Astrocyte of the cerebellum (primary cell): Measurements from ENCODE around the gene HECTD4.

Source experiments
- DNase-seq: peaks from one replicate; pipeline ENCODE4 v3.0.0-alpha.2; 2011; ENCODE audit warnings: low read depth
- H3K4me3 ChIP-seq: 2 replicates; pipeline ENCODE4 v1.5.1; 2011; ENCODE audit warnings: mild to moderate bottlenecking, low read depth, low read length, moderate library complexity
- in situ Hi-C: cut with HindIII; loops from 2 replicates; pipeline ENCODE4 v1.10.0; 2017; ENCODE audit warnings: low sequenced_read_pairs
- TF ChIP-seq, protein P1 (sequence below): IDR thresholded peaks from 2 replicates; pipeline ENCODE4 v1.5.1; 2012; ENCODE audit warnings: low read length, low read depth, moderate library complexity, mild to moderate bottlenecking; ENCODE audit errors: missing control alignments

HECTD4 gene

DNA sequence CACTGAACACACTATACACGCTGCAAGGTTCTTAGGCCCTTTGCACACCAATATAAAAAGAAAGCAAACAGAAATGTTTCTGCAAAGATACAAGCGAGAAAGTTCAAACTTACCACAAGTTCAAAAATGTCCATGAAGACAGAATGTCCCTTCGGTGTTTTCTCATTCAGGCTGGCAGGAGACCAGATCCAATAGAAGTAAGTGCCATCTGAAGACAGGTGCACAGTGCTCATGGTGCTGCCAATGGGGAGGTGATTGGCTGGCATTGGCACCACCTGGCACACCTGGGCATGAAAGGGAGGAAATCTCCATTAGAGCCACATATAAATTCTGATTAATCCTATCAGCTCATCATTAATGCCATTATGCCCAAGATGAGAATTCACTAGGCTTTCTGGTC is 76.3 kb downstream of the HECTD4 start:
- TF ChIP-seq, protein P1, sequence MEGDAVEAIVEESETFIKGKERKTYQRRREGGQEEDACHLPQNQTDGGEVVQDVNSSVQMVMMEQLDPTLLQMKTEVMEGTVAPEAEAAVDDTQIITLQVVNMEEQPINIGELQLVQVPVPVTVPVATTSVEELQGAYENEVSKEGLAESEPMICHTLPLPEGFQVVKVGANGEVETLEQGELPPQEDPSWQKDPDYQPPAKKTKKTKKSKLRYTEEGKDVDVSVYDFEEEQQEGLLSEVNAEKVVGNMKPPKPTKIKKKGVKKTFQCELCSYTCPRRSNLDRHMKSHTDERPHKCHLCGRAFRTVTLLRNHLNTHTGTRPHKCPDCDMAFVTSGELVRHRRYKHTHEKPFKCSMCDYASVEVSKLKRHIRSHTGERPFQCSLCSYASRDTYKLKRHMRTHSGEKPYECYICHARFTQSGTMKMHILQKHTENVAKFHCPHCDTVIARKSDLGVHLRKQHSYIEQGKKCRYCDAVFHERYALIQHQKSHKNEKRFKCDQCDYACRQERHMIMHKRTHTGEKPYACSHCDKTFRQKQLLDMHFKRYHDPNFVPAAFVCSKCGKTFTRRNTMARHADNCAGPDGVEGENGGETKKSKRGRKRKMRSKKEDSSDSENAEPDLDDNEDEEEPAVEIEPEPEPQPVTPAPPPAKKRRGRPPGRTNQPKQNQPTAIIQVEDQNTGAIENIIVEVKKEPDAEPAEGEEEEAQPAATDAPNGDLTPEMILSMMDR, result no peak
- DNase-seq, result no peak
- in situ Hi-C loops, result no loop called here

GRCh38 chr12:112304436-112304835 is 77.8 kb downstream of the HECTD4 start:
- no peak overlapping the region for H3K4me3 ChIP-seq
- DNase-seq, result no peak
- TF ChIP-seq, protein P1, result no peak
- in situ Hi-C loops, result no loop called here

More for the DNA sequence above, 76.3 kb downstream of the HECTD4 start:
- H3K4me3 ChIP-seq, result no peak overlapping the region

- H3K4me3 ChIP-seq, result no peak overlapping the region
- DNase-seq, result no peak
- in situ Hi-C loops, result no loop called here
- TF ChIP-seq, protein P1, result no peak
Observed at GRCh38 chr12:112303799-112304198, 78.4 kb downstream of the HECTD4 start.

DNA sequence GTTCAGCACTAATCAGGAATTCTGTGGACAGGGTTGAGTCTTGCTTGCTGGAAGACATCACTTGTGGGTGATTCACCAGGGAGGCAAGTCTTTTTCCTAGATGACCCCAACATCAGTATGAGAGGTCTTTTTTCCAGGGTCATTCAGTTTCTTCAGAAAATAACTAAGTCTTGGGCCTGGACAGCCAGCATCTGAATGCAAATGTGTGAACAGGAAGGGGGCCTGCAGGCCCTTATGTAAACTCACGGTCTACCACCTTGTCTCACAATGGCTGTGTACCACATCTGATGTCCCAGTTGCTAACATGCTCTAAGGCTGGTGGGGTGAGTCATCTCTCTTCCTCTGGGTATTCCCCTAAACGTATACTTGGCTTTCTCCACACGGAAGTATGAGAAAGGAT is 79.2 kb downstream of the HECTD4 start:
- H3K4me3 ChIP-seq, result no peak overlapping the region
- DNase-seq, result peak; percentile 44
- TF ChIP-seq, protein P1, result no peak
- in situ Hi-C loops, result no loop called here

GRCh38 chr12:112299704-112300103 is 82.5 kb downstream of the HECTD4 start:
- no peak overlapping the region for H3K4me3 ChIP-seq
- in situ Hi-C loops, result no loop called here
- TF ChIP-seq, protein P1, result no peak
- no peak for DNase-seq

DNA sequence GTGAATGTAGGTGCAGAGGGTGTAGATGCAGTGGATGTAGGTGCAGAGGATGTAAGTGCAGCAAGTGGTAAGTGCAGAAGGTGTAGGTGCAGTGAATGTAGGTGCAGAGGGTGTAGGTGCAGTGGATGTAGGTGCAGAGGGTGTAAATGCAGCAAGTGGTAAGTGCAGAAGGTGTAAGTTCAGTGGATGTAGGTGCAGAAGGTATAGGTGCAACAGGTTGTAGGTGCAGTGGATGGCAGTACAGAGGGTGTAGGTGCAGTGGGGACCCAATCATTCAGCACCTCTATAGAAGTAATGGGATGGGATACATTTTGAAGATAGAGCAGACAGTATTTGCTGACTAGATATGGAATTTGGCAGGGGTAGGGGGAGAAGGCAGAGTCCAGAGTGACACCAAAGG is 85.0 kb downstream of the HECTD4 start:
- in situ Hi-C loops, result no loop called here
- DNase-seq, result no peak
- no peak overlapping the region for H3K4me3 ChIP-seq
- TF ChIP-seq, protein P1, result no peak

GRCh38 chr12:112296183-112296582 is 86.0 kb downstream of the HECTD4 start:
- no peak overlapping the region for H3K4me3 ChIP-seq
- no peak for DNase-seq
- in situ Hi-C loops, result no loop called here
- TF ChIP-seq, protein P1, result no peak
